Activated effector memory CD4-positive, alpha-beta T cell treated with anti-CD3 and anti-CD28 coated beads, Interleukin-2, amount 50 U/mL, for 16 hours (primary cell): ENCODE data around the gene C19orf85.
"Not testable (repeated sequence)": the region's sequence is repeated elsewhere in the genome, so short reads cannot be mapped to it uniquely, and the experiment has no call there.

Experiments
- DNase-seq: peaks from one replicate; pipeline ENCODE4 v3.0.0-alpha.2; 2020

C19orf85 gene

DNA sequence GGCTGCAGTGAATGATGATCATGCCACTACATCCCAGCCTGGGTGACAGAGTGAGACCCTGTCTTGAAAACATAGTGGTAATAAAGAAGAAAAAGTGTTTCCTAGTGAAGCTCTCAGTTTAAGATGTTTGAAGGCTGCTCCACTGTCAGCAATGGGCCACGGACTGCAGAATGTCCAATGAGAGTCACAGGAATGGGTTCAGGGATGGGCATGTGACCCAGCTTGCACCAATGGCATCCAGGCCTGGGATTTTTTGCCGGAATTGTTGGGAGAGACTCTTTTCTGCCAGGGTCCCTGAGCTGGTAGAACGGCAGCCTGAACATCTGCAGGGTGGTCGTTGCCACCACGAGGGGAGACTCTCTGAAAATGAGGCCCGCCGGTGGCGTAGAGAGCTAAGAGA, 27.7 kb downstream of the C19orf85 start:
- no peak for DNase-seq

GRCh38 chr19:55435020-55435419, 29.5 kb downstream of the C19orf85 start:
- DNase-seq, result no peak

DNA sequence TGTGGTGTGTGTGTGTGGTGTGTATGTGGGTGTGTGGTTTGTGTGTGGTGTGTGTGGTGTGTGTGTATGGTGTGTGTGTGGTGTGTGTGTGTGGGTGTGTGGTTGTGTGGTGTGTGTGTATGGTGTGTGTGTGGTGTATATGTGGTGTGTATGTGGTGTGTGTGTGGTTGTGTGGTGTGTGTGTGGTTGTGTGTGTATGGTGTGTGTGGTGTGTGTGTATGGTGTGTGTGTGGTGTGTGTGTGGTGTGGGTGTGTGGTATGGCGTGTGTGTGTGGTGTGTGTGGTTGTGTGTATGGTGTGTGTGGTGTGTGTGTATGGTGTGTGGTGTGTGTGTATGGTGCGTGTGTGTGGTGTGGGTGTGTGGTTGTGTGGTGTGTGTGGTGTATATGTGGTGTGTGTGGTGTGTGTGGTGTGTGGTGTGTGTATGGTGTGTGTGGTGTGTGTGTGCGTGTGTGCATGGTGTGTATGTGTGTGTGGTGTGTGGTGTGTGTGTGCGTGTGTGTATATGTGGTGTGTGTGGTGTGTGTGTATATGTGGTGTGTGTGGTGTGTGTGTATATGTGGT, 30.1 kb downstream of the C19orf85 start:
- DNase-seq, result no peak

DNA sequence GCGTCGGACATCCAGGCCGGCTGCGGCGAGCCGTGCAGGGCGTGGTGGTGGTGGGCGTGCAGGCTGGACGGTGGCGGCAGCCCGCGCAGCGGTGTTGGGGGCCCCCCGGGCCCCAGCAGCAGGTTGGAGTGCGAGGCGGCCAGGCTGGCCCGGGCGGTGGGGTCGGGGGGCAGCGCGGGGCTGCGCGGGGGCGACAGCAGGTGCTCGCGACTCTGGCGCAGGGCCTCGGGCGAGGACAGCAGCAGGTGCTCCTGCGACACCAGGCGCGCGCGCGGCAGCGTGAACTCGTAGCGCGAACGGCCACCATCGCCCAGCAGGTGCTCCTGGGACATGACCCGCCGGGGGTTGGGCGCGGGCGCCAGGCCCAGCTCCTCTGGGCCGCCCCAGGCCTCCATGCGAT, 31.3 kb downstream of the C19orf85 start:
- no peak for DNase-seq

GRCh38 chr19:55432241-55432959, 32.2 kb downstream of the C19orf85 start:
- DNase-seq, result no peak

DNA sequence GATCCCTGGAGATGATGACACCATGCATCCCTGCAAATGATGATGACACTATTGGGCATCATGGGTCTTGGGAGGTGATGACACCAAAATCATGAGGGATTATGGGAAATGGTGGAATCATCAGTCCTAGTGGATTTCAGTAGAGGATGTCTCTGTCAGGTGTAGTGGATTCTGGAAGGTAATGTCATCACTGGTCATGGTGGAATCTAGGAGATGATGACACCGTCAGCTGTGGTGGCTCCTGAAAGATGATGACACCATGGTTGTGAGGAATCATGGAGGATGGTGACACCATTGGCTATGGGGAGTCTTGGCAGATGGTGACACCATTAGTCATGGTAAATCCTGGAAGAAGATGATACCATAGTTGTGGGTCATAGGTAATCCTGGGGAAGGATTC, 33.4 kb downstream of the C19orf85 start:
- no peak for DNase-seq

DNA sequence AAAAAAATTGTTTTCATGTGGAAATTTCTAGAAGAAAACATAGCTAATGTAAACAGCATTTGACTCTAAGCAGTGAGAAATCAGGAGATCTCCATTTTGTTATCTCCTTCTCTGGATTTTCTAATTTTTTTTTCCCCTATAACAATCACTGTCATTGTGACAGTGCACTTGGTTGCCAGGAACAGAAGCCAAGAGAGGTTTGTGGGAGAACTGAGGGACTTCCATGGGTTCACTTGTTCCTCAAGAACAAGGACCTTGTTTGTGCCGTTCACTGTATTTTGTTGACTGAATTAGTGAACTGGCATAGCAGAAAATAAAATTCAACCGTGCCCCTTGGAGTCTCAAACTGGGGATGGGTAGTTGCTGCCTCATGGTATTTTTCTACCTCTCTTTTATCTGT, 38.5 kb downstream of the C19orf85 start:
- DNase-seq, result no peak

GRCh38 chr19:55424518-55424917, 40.0 kb downstream of the C19orf85 start:
- no peak for DNase-seq

- DNase-seq, result no peak
Observed at GRCh38 chr19:55423225-55424005, 41.1 kb downstream of the C19orf85 start.

- not testable (repeated sequence) for DNase-seq
Observed at GRCh38 chr19:55421281-55421680, 43.3 kb downstream of the C19orf85 start.

DNA sequence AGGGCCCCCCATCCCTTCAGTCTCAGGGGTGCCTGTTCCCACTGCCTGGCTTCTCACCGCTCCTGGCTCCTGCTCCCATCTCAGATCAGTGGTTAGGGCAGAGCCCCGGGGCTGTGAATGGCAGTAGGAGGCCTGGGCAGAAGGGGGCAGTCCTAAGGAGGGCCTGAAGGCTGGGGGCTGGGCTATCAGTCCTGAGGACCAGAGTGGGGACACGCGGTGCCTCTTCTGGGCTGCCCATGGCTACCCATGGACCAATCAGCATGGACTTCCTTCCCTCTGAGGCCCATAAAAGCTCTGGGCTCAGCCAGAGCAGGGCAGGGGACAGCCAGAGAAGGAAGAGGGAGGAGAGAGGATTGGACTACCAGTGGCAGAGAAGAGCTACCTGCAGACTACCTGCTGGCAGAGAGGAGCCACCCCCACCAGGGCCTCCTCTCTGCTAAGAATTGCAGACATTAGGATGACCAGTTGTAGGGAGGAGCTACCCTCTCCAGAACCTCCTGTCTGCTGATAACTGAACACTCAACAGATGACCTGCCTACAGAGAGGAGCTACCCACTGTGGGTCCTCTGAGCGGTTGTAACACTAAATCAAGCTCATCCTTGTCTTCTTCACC, 44.8 kb downstream of the C19orf85 start:
- DNase-seq, result no peak

GRCh38 chr19:55419103-55419502, 45.4 kb downstream of the C19orf85 start:
- no peak for DNase-seq

- peak; percentile 73 for DNase-seq
Observed at GRCh38 chr19:55418185-55418584, 46.4 kb downstream of the C19orf85 start.
